ENCODE data around the gene VWDE. TPM values are rescaled to one million over a fixed set of nuclear protein-coding genes. Genes with fewer than 3 reads are reported as not detected.

VWDE gene
- total and polyA plus RNA-seq, 2 of the 13 experiments (the other 11 are each of a cell fraction or from before 2014, with no cell fraction given) = 0.12 to 0.27 TPM

- TF ChIP-seq ZNF816 (CRISPR knock-in tag; IDR thresholded peaks at IDR 0.05; ENCODE audit: borderline replicate concordance) = no peak
Observed at GRCh38 chr7:12402365-12402725, 1.3 kb downstream of the VWDE start (continued).

- peaks cover 8% of the 10 kb centered on the region; the same call in 1 of the 2 replicates for H3K4me1 ChIP-seq (ENCODE audit: insufficient read depth, low read length)
- FAIRE-seq (no peak), DNase-seq (ENCODE audit: low spot score) (no peak), ATAC-seq (no peak)
- H3K27ac ChIP-seq (ENCODE audit: extremely low read length, insufficient read depth, low read length) = no peak overlapping the region
- ChIA-PET POLR2A (no interaction called here), CTCF (ENCODE audit: low intra/inter-chr PET ratio, low total read pairs) (no interaction called here)
- H3K36me3 ChIP-seq (replicated peaks in 1 of 2; ENCODE audit: control insufficient read depth in 1 of 2, insufficient read depth in 2 of 2, low read length in 2 of 2) = no peaks in the 10 kb centered on the region
- no peaks in the 10 kb centered on the region for H3K9me3 ChIP-seq (ENCODE audit: low read length)
- peaks cover 1 to 6% of the 10 kb centered on the region in 2 experiments; a peak in 4 of 5 replicates for H3K27me3 ChIP-seq (ENCODE audit: control insufficient read depth in 1 of 2, insufficient read depth in 2 of 2, low read length in 2 of 2)
- H4K20me1 ChIP-seq (ENCODE audit: insufficient read depth, low read length) = no peaks in the 10 kb centered on the region
- BruUV-seq (replicated peaks) = no TSS peak
- no peak overlapping the region for H3K9ac ChIP-seq (ENCODE audit: insufficient read depth, low read depth, low read length)
- TF ChIP-seq NFE2 (CRISPR knock-in tag; IDR thresholded peaks at IDR 0.05) = no peak
- TF ChIP-seq CENPT (CRISPR knock-in tag; IDR thresholded peaks at IDR 0.05; ENCODE audit: low read depth) = no peak
- no peak for TF ChIP-seq ZNF547 (CRISPR knock-in tag; IDR thresholded peaks at IDR 0.05)
- no peak for TF ChIP-seq SAP130 (CRISPR knock-in tag; IDR thresholded peaks at IDR 0.05; ENCODE audit: low read depth)
- TF ChIP-seq TOE1 (CRISPR knock-in tag; IDR thresholded peaks at IDR 0.05) = no peak
- TF ChIP-seq ZBTB21 (CRISPR knock-in tag; IDR thresholded peaks at IDR 0.05) = no peak
- intact Hi-C loops (cut with micrococcal nuclease; ENCODE audit: unreplicated experiment) = no loop called here
- no peak overlapping the region for H3K4me3 ChIP-seq (replicated peaks in 1 of 3; ENCODE audit: insufficient read depth in 1 of 3, low read depth in 2 of 3, low read length in 3 of 3)
- no peak overlapping the region for H3K4me2 ChIP-seq (ENCODE audit: low read depth, low read length)
- no peaks in the 10 kb centered on the region for H3K79me2 ChIP-seq (ENCODE audit: insufficient read depth, low read length)
- in situ Hi-C loops (cut with HindIII; ENCODE audit: extremely low pct_ligation_motif_present, low pct_unique_long_range_greater_than_20kb) = no loop called here
- WGBS (ENCODE audit: low lambda C conversion rate) = 34% methylated on average over 9 of the region's 9 CpGs
- no peak overlapping the region for H2AFZ ChIP-seq (ENCODE audit: low read length)
Observed at GRCh38 chr7:12401538-12402364, 1.9 kb downstream of the VWDE start.

GRCh38 chr7:12398186-12398585 lies 5.5 kb downstream of the VWDE start:
- in situ Hi-C loops (cut with HindIII; ENCODE audit: extremely low pct_ligation_motif_present, low pct_unique_long_range_greater_than_20kb) (no loop called here), intact Hi-C loops (cut with micrococcal nuclease; ENCODE audit: unreplicated experiment) (no loop called here)
- ChIA-PET POLR2A (no interaction called here), CTCF (ENCODE audit: low intra/inter-chr PET ratio, low total read pairs) (no interaction called here)
- H3K4me1 ChIP-seq (ENCODE audit: insufficient read depth, low read length) = 0 out of 2 replicates have a peak, but pooled peaks cover 3% of the 10 kb centered on the region
- no peak for FAIRE-seq
- no peak overlapping the region for H3K4me2 ChIP-seq (ENCODE audit: low read depth, low read length)
- no TSS peak for BruUV-seq (replicated peaks)
- no peaks in the 10 kb centered on the region for H3K9me3 ChIP-seq (ENCODE audit: low read length)
- no peak for TF ChIP-seq ATAD3A (CRISPR knock-in tag; IDR thresholded peaks at IDR 0.05)
- no peak for TF ChIP-seq ZFYVE20 (CRISPR knock-in tag; IDR thresholded peaks at IDR 0.05; ENCODE audit: borderline replicate concordance, low read depth)
- no peak for TF ChIP-seq ONECUT2 (CRISPR knock-in tag; IDR thresholded peaks at IDR 0.05)
- no peak for TF ChIP-seq SUZ12 (IDR thresholded peaks at IDR 0.05; ENCODE audit: low read depth, low read length)
- no peak for TF ChIP-seq THAP8 (CRISPR knock-in tag; IDR thresholded peaks at IDR 0.05; ENCODE audit: borderline replicate concordance)
- H3K36me3 ChIP-seq (replicated peaks in 1 of 2; ENCODE audit: control insufficient read depth in 1 of 2, insufficient read depth in 2 of 2, low read length in 2 of 2) = no peaks in the 10 kb centered on the region
- no peak for ATAC-seq
- no peaks in the 10 kb centered on the region for H4K20me1 ChIP-seq (ENCODE audit: insufficient read depth, low read length)
- no peaks in the 10 kb centered on the region for H3K79me2 ChIP-seq (ENCODE audit: insufficient read depth, low read length)
- DNase-seq (ENCODE audit: low spot score) = no peak
- peaks cover 0 to 2% of the 10 kb centered on the region in 2 experiments; a peak in 3 of 5 replicates for H3K27me3 ChIP-seq (ENCODE audit: control insufficient read depth in 1 of 2, insufficient read depth in 2 of 2, low read length in 2 of 2)
- H3K9ac ChIP-seq (ENCODE audit: insufficient read depth, low read depth, low read length) = no peak overlapping the region
- no peak overlapping the region for H3K27ac ChIP-seq (ENCODE audit: extremely low read length, insufficient read depth, low read length)
- no peak overlapping the region for H2AFZ ChIP-seq (ENCODE audit: low read length)
- no peak overlapping the region for H3K4me3 ChIP-seq (replicated peaks in 1 of 3; ENCODE audit: insufficient read depth in 1 of 3, low read depth in 2 of 3, low read length in 3 of 3)

Data from HepG2 (cell line).